GM12864 (cell line): ENCODE data around the gene KLK13.

Source experiments
- DNase-seq: peaks from one replicate; pipeline ENCODE4 v3.0.0-alpha.2; 2011; ENCODE audit warnings: low read depth
- H3K4me3 ChIP-seq: 2 replicates; pipeline ENCODE4 v1.5.1; 2011; ENCODE audit warnings: mild to moderate bottlenecking, low read depth, low read length, control low read depth
- TF ChIP-seq, protein P1 (sequence below): IDR thresholded peaks from 2 replicates; pipeline ENCODE4 v1.5.1; 2011; ENCODE audit warnings: low read depth, mild to moderate bottlenecking, moderate library complexity, low read length, control low read depth, inconsistent platforms; ENCODE audit errors: missing control alignments

Gene KLK13

GRCh38 chr19:51029718-51030117 is 35.2 kb downstream of the KLK13 start:
- TF ChIP-seq, protein P1, sequence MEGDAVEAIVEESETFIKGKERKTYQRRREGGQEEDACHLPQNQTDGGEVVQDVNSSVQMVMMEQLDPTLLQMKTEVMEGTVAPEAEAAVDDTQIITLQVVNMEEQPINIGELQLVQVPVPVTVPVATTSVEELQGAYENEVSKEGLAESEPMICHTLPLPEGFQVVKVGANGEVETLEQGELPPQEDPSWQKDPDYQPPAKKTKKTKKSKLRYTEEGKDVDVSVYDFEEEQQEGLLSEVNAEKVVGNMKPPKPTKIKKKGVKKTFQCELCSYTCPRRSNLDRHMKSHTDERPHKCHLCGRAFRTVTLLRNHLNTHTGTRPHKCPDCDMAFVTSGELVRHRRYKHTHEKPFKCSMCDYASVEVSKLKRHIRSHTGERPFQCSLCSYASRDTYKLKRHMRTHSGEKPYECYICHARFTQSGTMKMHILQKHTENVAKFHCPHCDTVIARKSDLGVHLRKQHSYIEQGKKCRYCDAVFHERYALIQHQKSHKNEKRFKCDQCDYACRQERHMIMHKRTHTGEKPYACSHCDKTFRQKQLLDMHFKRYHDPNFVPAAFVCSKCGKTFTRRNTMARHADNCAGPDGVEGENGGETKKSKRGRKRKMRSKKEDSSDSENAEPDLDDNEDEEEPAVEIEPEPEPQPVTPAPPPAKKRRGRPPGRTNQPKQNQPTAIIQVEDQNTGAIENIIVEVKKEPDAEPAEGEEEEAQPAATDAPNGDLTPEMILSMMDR: no peak
- no peak overlapping the region for H3K4me3 ChIP-seq
- DNase-seq: no peak

DNA sequence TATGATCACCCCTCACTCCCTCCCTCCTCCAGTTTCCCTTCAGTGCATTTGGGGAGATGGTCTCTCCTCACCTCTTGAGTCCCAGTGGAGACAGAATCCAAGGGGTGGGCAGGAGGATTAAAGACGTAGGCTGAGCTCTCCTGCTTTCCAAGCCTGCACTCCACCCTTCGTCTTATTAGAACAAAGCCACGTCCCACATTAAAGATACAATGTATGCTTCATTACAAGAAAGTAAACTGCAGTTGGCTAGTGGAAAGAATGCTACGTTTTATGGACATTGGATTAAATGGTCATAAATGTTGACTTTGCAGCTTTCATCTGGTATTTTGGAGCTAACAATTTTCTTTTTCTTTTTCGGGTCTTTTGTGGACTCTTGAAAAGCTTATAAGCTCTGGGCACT is 37.0 kb downstream of the KLK13 start:
- no peak overlapping the region for H3K4me3 ChIP-seq
- TF ChIP-seq, protein P1: no peak
- DNase-seq: no peak

DNA sequence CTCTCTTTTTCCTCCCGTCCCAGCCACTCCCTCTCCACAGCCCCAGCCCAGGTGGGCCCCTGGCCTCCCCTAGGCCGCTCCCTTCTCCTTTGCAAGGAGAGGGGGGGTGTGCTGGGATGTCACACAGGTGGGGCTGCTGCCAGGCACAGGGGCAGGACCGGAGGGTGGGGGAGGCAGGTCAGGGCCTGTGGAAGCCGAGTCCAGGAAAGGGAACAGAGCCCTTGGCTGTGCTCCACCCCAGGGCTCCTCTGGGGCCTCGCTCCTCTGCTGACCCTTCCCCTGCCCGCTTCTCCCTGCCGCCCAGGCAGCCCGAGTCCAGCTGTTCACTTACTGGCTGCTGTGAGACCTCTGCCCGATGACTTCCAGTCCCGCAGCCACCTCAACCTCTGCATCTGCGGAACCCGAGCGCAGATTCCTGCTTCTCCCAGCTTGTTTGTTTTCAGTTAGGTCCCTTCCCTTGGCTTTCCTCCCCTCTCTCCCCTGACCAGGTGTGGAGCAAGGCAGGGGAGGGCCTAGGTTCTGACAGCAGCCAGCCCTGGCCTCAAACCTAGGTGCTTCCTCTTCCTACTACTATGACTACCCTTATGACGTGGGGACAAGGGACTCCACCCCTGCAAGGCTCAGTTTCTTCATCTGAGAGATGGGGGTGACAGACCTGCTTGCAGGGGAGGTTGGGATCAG is 37.6 kb downstream of the KLK13 start:
- TF ChIP-seq, protein P1: no peak
- no peak overlapping the region for H3K4me3 ChIP-seq
- DNase-seq: no peak

GRCh38 chr19:51026554-51026831 is 38.4 kb downstream of the KLK13 start, which contains the start of gene KLK11:
Gene KLK11, minus strand, starts transcription at chr19:51026616. Its CDS starts 985 bp downstream, at chr19:51025631.
- DNase-seq: no peak
- H3K4me3 ChIP-seq: no peak within 1 kb of the TSS
- TF ChIP-seq, protein P1: no peak

- no peak overlapping the region for H3K4me3 ChIP-seq
- TF ChIP-seq, protein P1: no peak
- no peak for DNase-seq
Observed at GRCh38 chr19:51025809-51026553, 38.9 kb downstream of the KLK13 start.

DNA sequence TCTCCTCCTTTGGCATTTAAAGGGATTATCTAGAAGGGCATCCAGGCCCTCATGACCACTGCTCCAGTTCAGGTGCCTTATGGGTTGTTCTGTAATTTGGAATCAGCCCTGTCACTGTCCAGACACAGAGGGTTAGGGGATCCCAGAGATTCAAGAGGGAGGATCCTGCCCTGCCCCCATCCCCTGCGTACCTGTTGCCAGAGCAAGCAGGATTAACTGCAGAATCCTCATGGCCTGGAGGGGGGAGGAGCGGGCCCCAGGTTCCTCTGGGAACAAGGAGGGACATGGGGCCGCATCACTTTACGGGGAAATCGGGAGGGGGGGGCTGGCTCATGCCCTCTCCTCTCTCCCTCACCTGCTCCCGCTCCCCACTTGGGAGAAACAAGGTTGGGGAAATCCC is 39.5 kb downstream of the KLK13 start:
- no peak overlapping the region for H3K4me3 ChIP-seq
- TF ChIP-seq, protein P1: no peak
- DNase-seq: no peak

GRCh38 chr19:51024924-51025323 is 40.0 kb downstream of the KLK13 start:
- no peak for DNase-seq
- no peak overlapping the region for H3K4me3 ChIP-seq
- TF ChIP-seq, protein P1: no peak
